ENCODE results near the gene WDR37. TPM values are rescaled to one million over a fixed set of nuclear protein-coding genes. Genes with fewer than 3 reads are reported as not detected.
"Not testable (repeated sequence)": the region's sequence is repeated elsewhere in the genome, so short reads cannot be mapped to it uniquely, and the experiment has no call there.

WDR37 gene
- total RNA-seq (2014; rRNA removed; shearing (Covaris generic)) = 6.9 and 7.0 TPM in 2 replicates

- DNase-seq (ENCODE audit: low read depth) = peak; percentile 84
Observed at GRCh38 chr10:1056326-1057105, at the start of gene WDR37. Gene WDR37 (plus strand): TSS chr10:1056385. CDS start chr10:1072156, 15,771 bp downstream.

- DNase-seq (ENCODE audit: low read depth) = no peak
Observed at GRCh38 chr10:1006573-1006972, 49.6 kb upstream of the WDR37 start.

- no peak for DNase-seq (ENCODE audit: low read depth)
Observed at GRCh38 chr10:1007583-1007982, 48.6 kb upstream of the WDR37 start.

- no peak for DNase-seq (ENCODE audit: low read depth)
Observed at GRCh38 chr10:1009071-1009494, 47.1 kb upstream of the WDR37 start.

GRCh38 chr10:1009947-1010346 lies 46.2 kb upstream of the WDR37 start:
- not testable (repeated sequence) for DNase-seq (ENCODE audit: low read depth)

- no peak for DNase-seq (ENCODE audit: low read depth)
Observed at GRCh38 chr10:1010703-1011102, 45.5 kb upstream of the WDR37 start.

GRCh38 chr10:1011696-1012095 lies 44.5 kb upstream of the WDR37 start:
- DNase-seq (ENCODE audit: low read depth) = no peak

GRCh38 chr10:1015688-1016087 lies 40.5 kb upstream of the WDR37 start:
- no peak for DNase-seq (ENCODE audit: low read depth)

GRCh38 chr10:1019362-1019761 lies 36.8 kb upstream of the WDR37 start:
- no peak for DNase-seq (ENCODE audit: low read depth)

- no peak for DNase-seq (ENCODE audit: low read depth)
Observed at GRCh38 chr10:1020460-1020859, 35.7 kb upstream of the WDR37 start.

- DNase-seq (ENCODE audit: low read depth) = no peak
Observed at GRCh38 chr10:1020958-1021357, 35.2 kb upstream of the WDR37 start.

GRCh38 chr10:1022413-1022812 lies 33.8 kb upstream of the WDR37 start:
- no peak for DNase-seq (ENCODE audit: low read depth)

GRCh38 chr10:1024103-1024502 lies 32.1 kb upstream of the WDR37 start:
- no peak for DNase-seq (ENCODE audit: low read depth)

- no peak for DNase-seq (ENCODE audit: low read depth)
Observed at GRCh38 chr10:1025683-1026082, 30.5 kb upstream of the WDR37 start, which contains the start of gene IDI2. Gene IDI2 (minus strand): TSS chr10:1025859. CDS start chr10:1024723, 1,136 bp downstream.

GRCh38 chr10:1026578-1026977 lies 29.6 kb upstream of the WDR37 start:
- DNase-seq (ENCODE audit: low read depth) = no peak

GRCh38 chr10:1029838-1030237 lies 26.3 kb upstream of the WDR37 start:
- DNase-seq (ENCODE audit: low read depth) = no peak

GRCh38 chr10:1033601-1034000 lies 22.6 kb upstream of the WDR37 start:
- DNase-seq (ENCODE audit: low read depth) = no peak

- DNase-seq (ENCODE audit: low read depth) = no peak
Observed at GRCh38 chr10:1034758-1035157, 21.4 kb upstream of the WDR37 start.

GRCh38 chr10:1035201-1035600 lies 21.0 kb upstream of the WDR37 start:
- no peak for DNase-seq (ENCODE audit: low read depth)

GRCh38 chr10:1036341-1036791 lies 19.8 kb upstream of the WDR37 start:
- peak; percentile 33 for DNase-seq (ENCODE audit: low read depth)

GRCh38 chr10:1037098-1037497 lies 19.1 kb upstream of the WDR37 start:
- DNase-seq (ENCODE audit: low read depth) = no peak

- not testable (repeated sequence) for DNase-seq (ENCODE audit: low read depth)
Observed at GRCh38 chr10:1038769-1039168, 17.4 kb upstream of the WDR37 start.

- DNase-seq (ENCODE audit: low read depth) = no peak
Observed at GRCh38 chr10:1040133-1040532, 16.1 kb upstream of the WDR37 start.

GRCh38 chr10:1041514-1041913 lies 14.7 kb upstream of the WDR37 start:
- no peak for DNase-seq (ENCODE audit: low read depth)

All from Daoy (cell line).